GM13977 (cell line): ENCODE results near the gene ATP7B.
A peak's percentile ranks its signal among the peaks of the same experiment; 100 is the strongest.

Experiments used
- DNase-seq: peaks from one replicate; pipeline ENCODE4 v3.0.0; 2012; ENCODE audit warnings: low spot score
- in situ Hi-C: fragments of 300-500 bp; cut with MboI; formaldehyde crosslinking; loops from one replicate; pipeline ENCODE4 v1.12.0; 2022; ENCODE audit warnings: low sequenced_read_pairs, low pct_unique_long_range_greater_than_20kb, mixed read lengths, inconsistent platforms; ENCODE audit not compliant: unreplicated experiment
- TF ChIP-seq, protein P1 (sequence below): IDR thresholded peaks from 2 replicates; pipeline ENCODE4 v1.5.1; 2012; ENCODE audit warnings: mild to moderate bottlenecking, control low read depth; ENCODE audit not compliant: insufficient read depth; ENCODE audit errors: extremely low read depth, missing control alignments

ATP7B gene

DNA sequence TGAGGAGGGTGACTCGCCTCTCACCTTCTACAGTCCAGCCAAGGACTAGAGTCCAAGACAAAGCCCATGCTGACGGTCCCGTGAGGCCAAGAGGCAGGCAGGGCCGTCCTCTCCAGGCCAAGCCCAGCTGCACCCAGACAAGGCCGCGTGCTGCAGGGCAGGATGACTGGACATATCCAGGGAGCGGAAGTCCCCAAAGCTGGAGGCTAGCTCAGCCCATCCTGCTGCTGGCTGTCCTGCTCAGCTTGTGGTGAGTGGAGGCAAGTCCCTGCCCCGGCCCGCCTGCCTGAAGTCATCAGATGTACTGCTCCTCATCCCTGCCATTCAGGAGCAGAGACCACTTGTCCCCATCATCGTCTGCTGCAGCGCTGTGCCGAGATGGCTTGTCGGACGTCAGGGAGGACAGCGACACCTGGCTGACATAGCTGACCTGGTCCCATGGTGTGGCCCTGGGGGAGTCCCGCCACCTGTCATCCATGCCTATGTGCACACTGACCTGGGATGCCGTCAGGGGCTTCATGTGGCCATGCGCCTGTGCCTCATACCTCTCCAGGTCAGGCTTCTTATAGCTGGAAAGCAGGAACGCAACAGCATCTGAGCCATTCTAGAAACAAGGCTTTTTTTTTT lies 76.7 kb downstream of the ATP7B start:
- in situ Hi-C loops = no loop called here
- no peak for DNase-seq
- TF ChIP-seq, protein P1, sequence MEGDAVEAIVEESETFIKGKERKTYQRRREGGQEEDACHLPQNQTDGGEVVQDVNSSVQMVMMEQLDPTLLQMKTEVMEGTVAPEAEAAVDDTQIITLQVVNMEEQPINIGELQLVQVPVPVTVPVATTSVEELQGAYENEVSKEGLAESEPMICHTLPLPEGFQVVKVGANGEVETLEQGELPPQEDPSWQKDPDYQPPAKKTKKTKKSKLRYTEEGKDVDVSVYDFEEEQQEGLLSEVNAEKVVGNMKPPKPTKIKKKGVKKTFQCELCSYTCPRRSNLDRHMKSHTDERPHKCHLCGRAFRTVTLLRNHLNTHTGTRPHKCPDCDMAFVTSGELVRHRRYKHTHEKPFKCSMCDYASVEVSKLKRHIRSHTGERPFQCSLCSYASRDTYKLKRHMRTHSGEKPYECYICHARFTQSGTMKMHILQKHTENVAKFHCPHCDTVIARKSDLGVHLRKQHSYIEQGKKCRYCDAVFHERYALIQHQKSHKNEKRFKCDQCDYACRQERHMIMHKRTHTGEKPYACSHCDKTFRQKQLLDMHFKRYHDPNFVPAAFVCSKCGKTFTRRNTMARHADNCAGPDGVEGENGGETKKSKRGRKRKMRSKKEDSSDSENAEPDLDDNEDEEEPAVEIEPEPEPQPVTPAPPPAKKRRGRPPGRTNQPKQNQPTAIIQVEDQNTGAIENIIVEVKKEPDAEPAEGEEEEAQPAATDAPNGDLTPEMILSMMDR = no peak

DNA sequence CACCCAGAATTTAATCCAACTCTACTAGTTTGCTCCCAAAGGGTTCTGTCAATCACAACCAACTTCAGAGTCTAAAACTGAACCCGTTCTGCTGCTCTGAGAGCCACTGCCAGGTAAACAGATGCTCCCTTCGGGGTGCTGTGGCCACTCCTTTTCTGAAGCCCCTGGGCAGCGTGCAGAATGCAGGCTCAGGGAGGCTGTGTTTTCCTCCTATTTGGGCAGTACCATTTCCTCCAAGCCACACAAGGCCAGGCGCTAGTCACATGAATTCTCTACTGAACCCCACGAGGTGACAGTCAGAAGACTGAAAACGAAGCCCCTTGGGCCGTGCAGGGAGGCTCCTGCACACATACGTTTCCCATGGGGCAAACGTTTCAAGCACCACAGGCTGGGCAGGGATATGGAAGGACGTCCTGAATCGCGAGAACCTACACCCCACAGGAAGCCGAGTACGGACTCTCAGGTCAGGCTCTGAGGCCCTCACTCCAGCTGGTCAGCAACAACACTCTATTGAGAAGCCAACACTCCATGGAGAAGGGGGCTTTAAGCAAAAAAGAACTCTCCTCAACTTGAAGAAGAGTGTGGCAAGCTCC lies 77.7 kb downstream of the ATP7B start:
- no peak for DNase-seq
- TF ChIP-seq, protein P1 = no peak
- in situ Hi-C loops = no loop called here

DNA sequence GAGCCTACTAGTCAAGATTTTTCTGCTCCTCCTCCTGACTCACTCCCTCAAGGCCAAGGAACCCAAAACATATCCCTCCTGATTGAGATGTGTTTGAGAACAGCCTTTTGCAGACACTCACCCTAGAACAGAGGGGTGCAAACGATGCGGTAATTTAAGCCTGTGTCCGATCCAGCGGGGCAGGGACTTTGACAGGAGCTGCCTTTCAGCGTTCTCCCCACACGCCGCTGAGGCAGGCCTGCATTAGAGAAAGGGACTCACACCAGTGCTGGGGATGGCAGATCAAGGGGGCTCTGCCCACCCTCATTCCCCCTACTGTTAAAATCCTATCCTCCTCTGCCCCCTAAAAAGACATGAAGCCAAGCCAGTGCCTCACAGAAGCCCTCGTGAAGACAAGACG lies 79.0 kb downstream of the ATP7B start:
- TF ChIP-seq, protein P1 = no peak
- in situ Hi-C loops = no loop called here
- no peak for DNase-seq

DNA sequence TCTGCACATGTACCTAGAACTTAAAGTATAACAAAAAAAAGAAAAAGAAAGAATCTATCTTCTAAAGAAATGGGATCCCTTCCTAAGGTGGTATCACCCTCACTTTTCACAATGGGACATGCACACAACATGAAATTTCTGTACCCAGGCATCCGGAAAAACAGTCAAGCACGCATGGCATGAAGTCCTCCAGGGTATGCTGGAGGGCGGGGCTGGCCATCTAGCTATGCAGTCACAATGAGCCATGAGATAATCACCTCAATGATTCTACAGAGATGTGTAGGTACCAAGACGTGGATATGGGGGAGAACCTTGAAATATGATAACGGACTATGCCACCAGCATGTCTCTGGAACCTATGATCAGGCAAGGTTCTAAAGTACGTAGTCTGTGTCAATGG lies 79.6 kb downstream of the ATP7B start:
- TF ChIP-seq, protein P1 = no peak
- DNase-seq = no peak
- in situ Hi-C loops = no loop called here

DNA sequence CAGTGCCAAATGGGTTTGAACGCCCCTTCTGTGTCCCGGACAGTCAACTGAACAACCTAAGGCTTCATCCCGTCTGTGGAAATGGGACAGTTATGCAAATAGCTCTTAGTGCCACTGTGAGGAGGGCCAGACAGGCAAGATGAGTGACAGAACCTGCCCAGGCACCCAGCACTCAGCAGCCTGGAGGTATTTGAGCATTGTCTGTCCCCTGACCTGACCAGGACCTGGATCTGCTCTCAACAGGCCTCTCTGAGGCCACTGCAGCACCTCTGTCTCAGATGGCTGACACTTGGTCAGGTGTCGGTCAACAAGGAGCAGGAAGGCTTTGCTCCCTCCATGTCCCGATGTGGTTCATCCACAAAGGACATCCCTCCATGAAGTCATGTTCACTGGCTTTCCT lies 81.6 kb downstream of the ATP7B start:
- no peak for DNase-seq
- in situ Hi-C loops = no loop called here
- TF ChIP-seq, protein P1 = no peak

DNA sequence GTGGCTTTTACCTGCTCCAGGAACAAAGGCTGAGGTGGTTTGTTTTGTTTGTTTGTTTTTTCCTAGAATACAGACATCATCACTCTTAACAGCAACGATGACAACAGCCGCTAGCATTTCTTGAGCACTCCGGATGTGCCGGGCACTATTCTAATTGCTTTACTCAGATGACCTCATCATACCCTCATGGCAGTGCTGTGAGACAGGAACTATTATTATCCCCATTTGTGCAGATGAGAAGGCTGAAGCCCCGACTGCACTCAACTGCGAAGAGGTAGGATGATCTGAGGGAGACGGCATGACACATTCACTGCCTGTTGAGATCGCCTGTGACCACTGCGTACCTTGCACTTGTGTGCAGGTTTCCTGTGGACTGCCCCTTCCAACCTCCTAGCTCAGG lies 83.0 kb downstream of the ATP7B start:
- DNase-seq = peak; percentile 52
- TF ChIP-seq, protein P1 = no peak
- in situ Hi-C loops = no loop called here
